Germinal center (tissue), 1 donor: Measurements from ENCODE around the gene KCNQ2.

Experiments used
- DNase-seq: peaks from one replicate; pipeline ENCODE4 v3.0.0; 2012; ENCODE audit warnings: mixed read lengths, low spot score

KCNQ2 gene

GRCh38 chr20:63356931-63357879 is 115.2 kb downstream of the KCNQ2 start:
- DNase-seq, result no peak

GRCh38 chr20:63356511-63356910 is 115.9 kb downstream of the KCNQ2 start:
- DNase-seq, result no peak

GRCh38 chr20:63355781-63356295 is 116.6 kb downstream of the KCNQ2 start:
- DNase-seq, result no peak

GRCh38 chr20:63354636-63355350 is 117.7 kb downstream of the KCNQ2 start:
- DNase-seq, result no peak

- no peak for DNase-seq
These were observed 119.6 kb downstream of the KCNQ2 start for GRCh38 chr20:63352811-63353221.

- no peak for DNase-seq
These were observed 120.5 kb downstream of the KCNQ2 start for GRCh38 chr20:63351811-63352591.

- no peak for DNase-seq
These were observed 121.1 kb downstream of the KCNQ2 start for GRCh38 chr20:63351326-63351700.

GRCh38 chr20:63350597-63351325 is 121.7 kb downstream of the KCNQ2 start:
- DNase-seq, result no peak
